Fibroblast of skin of right biceps (primary cell): ENCODE measurements around the gene POFUT2.
"Not testable (repeated sequence)": the region's sequence is repeated elsewhere in the genome, so short reads cannot be mapped to it uniquely, and the experiment has no call there.

Source experiments
- DNase-seq: peaks from one replicate; pipeline ENCODE4 v3.0.0-alpha.2; 2013

POFUT2 gene

DNA sequence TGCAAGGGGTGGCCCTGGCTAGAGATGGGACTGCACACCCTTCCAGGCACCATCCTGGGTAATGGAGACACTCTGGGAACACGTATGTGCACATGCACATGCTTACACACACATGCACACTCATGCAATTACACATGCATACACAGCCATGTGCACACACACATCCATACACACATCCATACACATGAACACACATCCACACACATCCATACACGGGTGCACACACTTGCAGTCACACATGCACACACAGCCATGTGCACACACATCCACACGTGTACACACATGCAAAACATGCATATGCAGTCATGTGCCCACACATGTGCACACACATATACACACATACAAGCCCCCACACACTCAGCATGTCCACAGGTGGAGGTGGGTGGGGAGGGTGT lies 22.3 kb upstream of the POFUT2 start:
- DNase-seq = no peak

DNA sequence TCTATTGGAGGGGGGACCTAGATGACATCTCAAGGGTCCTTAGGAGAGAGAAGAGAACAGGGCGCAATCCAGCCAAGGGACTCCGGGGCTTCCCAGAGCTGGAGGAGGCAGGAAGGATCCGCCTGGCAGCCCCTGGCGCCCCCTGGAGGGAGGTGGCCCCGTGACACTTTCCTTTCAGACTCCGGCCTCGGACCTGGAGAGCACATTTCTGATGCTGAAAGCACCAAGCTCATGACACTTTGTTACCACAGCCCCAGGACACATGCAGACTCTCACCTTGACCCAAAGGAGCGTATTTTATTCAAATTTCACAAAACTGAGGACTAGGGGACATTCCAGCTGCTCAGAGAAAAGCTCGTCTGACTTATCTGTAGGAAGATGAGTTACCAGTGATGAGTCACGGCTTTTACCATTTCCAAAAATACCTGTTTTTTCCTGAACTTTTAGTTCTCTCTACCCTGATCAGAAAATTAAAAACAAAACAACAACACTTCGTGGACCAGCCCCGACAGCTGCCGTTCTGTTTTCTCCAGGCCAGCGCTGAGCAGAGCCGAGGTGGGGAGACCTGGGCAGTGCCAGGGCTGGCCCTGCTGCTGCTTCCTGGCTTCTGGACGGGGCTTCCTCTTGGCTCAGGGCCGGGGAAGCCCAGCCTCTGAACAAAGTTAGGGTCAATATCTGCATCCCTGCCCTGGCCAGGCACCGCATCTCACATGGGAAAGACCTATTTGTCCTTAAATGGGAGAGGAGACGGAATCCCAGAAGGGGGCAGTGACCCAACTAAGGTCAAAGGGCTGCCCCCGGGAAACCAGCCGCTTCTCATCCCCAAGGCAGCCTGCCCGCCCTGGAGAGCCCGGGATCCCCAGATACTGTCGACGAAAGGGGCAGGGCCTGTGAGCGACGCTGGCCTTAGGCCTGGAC lies 21.6 kb upstream of the POFUT2 start:
- DNase-seq = peak; percentile 50

DNA sequence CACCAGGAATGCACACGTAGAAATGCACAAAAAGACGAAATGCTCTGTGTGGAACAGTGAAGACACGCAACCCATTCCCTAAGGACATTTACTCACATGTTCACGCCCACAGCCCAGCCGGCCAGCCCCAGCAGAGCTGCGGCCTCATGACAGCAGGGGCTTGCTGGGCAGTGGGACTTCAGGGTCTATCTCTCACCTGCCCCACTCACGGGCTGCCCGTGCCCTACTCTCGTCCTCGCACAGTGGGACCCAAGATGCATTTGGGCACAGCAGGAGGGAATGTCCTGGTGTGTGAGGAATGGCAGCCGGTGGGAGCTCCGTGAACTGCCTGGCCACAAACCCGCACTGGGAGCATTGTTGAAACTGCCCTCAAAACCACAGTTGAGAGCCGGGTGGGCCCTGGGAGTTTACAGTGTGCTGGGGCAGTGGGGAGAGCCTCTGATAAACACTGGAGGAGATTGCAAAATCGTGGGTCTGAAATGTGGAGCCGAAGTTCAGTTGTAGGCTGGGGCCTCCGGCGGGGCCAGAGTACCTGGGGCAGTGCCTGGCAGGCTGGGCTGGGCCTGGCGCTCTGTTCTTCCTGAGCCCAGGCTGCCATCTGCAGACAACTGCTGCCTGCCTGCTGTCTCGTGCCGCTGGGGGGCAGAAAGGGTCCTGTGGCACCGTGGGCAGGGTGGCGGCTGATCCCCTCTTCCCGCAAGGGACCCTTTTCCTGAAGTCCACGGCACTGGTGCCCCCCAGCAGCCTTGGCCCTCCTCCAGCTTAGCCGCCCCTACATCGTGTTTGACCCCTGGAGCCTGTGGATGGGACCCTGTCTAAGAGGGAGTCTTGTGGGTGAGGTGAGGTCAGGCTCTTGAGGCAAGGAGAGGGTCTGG lies 20.7 kb upstream of the POFUT2 start:
- peak; percentile 45 for DNase-seq

DNA sequence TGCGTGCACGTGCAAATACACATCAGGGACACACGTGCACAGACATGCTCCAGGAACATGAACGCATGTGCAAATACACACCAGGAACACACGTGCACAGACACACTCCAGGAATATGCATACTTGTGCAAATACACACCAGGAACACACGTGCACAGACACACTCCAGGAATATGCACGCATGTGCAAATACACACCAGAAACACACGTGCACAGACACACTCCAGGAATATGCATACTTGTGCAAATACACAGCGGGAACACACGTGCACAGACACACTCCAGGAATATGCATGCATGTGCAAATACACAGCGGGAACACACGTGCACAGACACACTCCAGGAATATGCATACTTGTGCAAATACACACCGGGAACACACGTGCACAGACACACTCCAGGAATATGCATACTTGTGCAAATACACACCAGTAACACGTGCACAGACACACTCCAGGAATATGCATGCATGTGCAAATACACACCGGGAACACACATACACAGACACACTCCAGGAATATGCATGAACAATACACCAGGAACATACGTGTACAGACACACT lies 20.0 kb upstream of the POFUT2 start:
- DNase-seq = not testable (repeated sequence)

DNA sequence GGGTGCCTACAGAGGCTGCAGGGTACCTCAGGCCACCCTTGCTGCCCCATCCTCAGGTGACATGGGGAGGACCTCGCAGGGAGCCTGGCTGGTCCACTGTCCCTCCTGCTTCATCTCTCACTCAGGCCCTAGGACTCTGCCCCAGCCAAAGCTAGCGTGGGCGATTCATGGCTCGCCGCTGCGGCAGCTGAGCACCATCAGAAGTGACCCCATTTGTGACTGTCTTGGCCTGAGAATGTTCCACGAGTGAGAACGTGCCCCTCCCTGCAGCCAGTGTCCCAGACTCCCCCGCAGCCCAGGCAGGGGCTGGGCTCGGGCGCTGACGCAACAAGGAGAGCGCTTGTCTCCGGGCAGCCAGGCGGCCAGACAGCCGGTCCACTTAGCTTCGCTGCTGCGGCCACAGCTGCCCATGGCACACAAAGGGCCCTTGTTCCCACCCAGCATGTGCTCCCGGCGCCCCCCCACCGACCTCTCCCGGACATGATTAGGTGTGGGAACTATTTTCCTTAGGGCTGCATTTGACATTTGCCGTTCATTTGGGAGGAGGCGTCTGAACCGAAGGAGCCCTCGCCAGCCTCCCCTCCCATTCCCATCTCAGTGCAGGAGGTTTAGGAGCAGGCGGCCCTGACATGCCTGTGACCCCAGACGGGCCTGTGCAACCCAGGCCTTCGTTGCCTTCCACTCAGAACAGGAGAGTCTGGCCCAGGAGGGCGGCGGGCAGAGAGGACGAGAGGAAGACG lies 19.3 kb upstream of the POFUT2 start:
- DNase-seq = peak; percentile 32

DNA sequence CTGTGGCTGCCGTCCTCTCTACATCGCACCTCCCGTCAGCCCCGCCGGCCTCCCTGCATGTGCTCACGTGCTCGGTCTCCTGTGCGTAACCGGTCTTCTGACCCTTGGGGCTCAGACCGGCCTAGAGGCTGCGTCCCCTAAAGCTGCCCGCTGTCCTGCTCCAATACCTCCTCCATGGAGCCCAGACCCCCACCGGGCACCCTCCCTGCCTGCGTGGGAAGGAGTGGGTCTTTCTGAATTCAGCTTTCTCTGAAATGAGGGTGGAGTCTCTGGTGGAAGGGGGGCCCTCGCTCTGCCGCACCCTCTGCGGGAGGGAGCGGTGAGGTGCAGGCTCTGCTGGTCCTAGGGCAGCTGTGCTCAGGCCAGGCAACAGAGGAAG lies 18.7 kb upstream of the POFUT2 start:
- no peak for DNase-seq

GRCh38 chr21:45305836-45306235 lies 18.1 kb upstream of the POFUT2 start:
- DNase-seq = no peak

GRCh38 chr21:45304945-45305344 lies 17.2 kb upstream of the POFUT2 start:
- DNase-seq = no peak

DNA sequence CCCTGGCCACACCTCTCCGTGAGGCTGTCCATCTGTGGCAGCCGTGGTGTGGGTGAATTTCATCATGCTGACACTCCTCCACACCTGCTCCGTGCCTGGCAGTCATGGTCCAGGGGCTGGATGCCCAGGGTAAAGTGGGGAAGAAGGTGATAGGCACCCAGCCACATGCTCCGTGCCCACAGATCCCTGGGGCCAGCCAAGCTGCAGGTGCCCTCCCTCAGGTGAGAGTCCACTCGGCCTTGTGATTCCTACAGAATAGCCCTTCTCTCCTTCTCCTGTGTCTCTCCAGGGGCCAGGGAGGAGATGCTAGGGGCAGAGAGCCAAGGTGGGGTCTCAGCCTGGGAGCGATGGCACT lies 16.8 kb upstream of the POFUT2 start:
- no peak for DNase-seq

DNA sequence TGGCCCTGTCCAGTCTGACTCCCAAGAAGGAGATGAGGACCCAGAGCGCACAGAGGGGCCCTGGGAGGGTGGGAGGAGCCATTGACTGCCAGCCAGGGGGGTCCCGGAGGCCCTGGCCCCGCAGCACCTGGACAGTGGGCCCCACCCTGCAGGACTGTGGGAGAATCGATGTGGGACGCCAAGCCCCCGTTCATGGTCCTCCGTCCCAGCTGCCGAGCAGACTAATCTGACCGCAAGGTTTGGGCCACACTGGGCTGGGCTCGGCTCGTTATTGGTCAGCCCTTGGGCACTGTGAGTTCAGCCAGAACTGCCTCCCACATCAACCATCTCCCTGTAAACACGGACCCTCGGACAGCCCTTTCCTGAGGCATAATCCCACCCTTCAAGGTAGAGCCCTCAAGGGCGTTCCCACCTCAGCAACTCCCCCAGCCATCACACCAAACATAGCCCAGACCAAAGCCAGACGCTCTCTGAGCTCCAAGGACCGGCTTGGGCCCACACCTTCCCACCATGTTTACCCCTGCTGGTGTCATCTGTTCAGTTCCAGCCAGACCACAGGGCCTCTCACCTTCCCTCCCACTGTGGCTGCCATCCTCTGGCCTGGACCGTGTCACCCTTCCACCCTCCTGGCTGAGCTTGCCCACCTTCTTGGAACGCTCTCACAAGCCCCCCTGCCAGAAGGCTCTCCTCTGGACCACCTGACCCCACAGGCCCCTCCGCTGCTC lies 16.2 kb upstream of the POFUT2 start:
- no peak for DNase-seq

DNA sequence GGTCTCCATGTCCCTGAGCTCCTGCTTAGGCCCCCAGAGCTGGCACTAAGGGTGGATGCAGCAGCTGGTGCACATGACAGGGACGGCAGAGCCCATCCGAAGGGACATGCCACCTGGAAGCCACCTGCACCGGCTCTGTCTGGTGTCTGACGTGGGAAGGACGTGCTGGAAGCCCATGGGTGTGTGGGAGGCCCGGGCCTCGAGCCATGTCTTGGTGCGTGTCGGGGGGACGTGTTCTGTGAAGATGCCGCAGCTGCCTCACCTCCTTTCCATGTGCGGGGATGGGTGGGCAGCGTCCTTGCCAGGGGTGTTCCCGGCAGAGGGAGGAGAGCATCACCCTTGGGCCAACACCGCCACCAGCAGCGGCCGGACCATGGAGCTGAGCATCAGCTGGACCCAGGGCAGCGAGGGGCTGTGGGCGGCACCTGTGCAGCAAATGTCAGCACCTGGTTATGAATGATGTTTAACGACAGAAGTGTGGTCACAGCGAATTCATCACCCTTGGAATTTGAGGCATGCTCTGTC lies 15.5 kb upstream of the POFUT2 start:
- DNase-seq = no peak

DNA sequence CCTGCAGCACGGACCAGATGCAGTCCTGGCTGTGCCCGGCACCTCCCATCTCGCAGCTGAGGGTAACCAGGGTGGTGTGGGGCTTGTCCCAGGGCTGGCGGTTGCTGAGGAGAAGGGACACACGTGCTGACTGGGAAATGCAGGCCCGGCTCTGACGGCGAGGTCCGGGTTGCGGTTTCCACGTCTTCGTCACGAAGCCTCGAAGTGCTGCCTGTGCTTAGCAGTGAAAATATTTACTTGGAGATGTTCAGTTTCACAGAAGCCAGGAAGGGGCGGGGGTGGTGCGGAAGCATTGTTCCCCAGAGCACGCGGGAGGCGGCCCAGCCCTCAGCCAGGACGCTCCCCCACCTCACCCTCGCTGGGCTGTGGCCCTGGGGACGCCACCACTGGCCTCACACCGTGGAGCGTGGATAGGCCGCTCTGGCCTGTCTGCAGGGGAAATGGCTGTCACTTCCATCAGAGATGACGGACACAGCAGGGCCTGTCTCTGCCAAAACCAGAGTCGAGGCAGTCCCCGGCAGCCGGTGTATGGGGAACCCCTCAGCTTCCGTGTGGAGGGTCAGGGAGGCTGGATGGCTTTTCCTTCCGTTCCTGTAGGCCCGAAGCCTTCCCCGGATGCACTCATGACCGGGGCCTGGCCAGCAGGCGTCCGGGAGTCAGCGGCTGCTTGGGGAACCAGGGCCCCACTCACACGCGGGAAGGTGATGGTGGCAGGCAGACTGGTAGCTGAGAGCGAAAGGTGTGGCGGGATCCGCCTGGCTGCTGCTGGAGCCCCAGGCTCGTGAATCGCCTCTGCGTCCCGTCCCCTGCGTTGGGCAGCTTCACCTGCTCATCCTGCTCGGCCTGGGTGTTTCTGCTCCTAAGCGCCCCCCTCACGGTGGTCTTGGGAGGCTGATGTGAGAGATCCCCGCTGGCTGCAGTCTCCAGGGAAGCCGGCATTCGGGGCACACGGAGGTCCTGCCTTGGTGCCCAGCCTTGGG lies 14.7 kb upstream of the POFUT2 start:
- peak; percentile 74 for DNase-seq

DNA sequence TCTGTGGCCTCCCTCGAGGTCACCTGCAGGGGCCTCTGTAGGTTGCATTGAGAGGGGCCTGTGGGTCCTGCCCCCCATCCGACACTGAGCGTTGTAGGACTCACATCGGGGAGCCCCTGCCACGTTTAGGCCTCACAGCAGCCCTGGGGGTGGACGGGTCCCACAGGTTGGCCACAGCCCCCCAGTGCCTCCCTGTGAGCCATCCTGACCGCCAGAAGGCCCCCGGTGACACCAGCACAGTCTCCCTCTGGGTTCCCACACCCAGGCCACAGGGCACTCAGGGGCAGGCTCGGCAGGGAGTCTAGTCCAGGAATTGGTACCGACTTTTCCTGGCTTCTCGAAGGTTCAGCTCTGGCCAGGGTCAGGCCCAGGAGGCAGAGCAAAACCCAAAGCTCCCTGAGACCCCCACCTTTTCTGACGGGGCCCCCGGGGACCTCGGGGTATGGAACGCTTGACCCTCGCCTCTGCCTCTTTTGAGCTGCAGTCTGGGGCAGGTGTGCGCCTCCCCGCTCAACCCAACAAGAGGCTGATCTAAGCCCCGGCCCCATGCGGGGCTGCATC lies 13.9 kb upstream of the POFUT2 start:
- DNase-seq = no peak

- no peak for DNase-seq
These were observed 13.3 kb upstream of the POFUT2 start for GRCh38 chr21:45300786-45301520.

GRCh38 chr21:45299864-45300785 lies 12.4 kb upstream of the POFUT2 start:
- DNase-seq = peak; percentile 85

GRCh38 chr21:45299026-45299863 lies 11.6 kb upstream of the POFUT2 start:
- no peak for DNase-seq

DNA sequence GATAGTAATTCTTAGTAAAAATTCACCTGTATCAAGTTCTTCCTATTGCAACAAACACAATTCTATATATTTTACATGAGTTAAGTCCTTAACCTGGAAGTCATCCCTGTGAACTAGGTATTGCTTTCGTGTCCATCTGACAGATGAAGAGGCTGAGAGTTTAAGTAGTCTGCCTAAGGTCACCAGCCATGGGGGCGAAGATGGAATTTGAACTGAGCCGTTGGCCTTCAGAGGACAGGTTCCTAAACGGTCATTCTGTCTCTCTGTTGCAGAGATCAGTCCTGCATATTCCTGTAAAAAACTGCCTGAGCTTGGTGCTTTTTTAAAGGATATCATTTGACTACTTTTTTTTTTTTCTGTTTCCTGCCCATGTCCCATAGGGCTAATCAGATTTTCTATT lies 10.2 kb upstream of the POFUT2 start:
- no peak for DNase-seq

GRCh38 chr21:45297329-45297728 lies 9.6 kb upstream of the POFUT2 start:
- DNase-seq = no peak
